ENCODE results near the gene MYOCD. TPM values are rescaled to one million over a fixed set of nuclear protein-coding genes. Genes with fewer than 3 reads are reported as not detected.

Gene MYOCD
- total RNA-seq, 2 donors from 2014 or later, result 7.5 to 11.8 TPM

DNA sequence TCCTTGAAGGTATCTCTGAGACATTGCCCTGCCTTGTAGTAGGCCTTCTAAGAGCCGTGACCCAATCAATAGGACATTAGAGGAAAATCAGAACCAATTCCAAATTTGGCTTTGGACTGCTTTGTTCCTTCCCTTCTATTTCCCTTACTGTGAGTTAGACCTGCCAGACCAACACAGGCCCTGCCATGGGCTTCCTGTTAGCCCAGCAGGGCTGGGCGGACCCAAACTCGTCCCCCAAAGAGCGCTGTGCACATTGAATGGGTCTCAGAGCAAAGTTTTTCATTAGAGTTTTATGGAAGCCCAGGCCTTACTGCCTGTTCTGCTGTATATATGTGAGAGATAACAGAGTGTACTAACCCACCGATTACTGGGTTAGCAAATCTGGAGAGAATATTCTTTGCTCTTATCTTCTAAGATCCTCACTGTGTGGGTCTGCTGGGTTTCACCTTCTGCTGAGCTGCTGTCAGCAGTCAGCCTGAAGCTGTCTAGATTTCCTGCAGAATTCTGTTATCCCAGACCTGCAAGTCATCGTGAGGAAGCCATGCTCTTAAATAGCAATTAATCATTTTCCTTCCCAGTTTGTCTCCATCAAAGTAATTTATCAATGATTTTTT lies 129.3 kb downstream of the MYOCD start:
- no peak overlapping the region for H3K27ac ChIP-seq (ENCODE audit: low read depth, low read length)
- 86 to 90% methylated on average over 4 to 6 of the region's 6 CpGs for WGBS, 2 experiments (ENCODE audit: insufficient coverage in 1 of 2, insufficient read length in 1 of 2)

DNA sequence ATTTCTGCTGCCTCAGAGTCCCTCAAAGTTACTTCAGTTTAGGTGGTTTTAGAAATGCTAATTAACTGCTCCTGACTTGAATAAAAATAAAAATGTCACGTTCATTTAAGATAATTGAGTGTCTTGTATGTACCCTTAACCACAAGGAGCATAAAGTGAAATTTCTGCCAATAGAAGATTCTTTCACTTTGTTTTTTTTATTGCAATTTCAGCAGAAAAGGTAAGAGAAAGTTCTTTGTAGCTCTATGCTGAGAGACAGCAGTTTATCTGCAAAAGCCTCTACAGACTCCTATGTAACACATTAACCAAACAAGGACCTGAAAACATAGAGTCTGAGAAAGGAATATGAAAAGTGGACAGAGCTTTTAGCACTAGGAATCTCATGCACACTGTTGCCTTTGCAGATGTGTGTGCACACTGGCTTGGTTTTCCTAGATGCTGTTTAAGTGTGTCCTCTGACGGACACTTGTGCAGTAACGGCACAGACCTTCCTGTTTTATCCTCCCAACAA lies 135.2 kb downstream of the MYOCD start:
- no peaks in the 10 kb centered on the region for H3K4me1 Mint-ChIP-seq
- Histone ChIP-seq H3K9me3 (ENCODE audit: control insufficient read depth, low read length) (peaks cover 6% of the 10 kb centered on the region), H3K36me3 (ENCODE audit: control insufficient read depth, insufficient read depth, low read length) (no peaks in the 10 kb centered on the region), H3K4me3 (ENCODE audit: low read length) (no peak overlapping the region), H3K9ac (ENCODE audit: extremely low read depth, low read length, poor library complexity, severe bottlenecking) (no peak overlapping the region), H3K4me1 (ENCODE audit: control insufficient read depth, insufficient read depth, low read length) (no peaks in the 10 kb centered on the region), H3K27me3 (ENCODE audit: control insufficient read depth, insufficient read depth, low read length, poor library complexity, severe bottlenecking) (no peaks in the 10 kb centered on the region), H3K27ac (ENCODE audit: low read depth, low read length) (no peak overlapping the region)
- no peak overlapping the region for H3K4me3 Mint-ChIP-seq
- DNase-seq, result no peak
- H3K27me3 Mint-ChIP-seq (ENCODE audit: insufficient read depth), result no peaks in the 10 kb centered on the region
- no peak overlapping the region for H3K27ac Mint-ChIP-seq
- 75 to 93% methylated on average over 1 to 3 of the region's 3 CpGs for WGBS, 2 experiments (ENCODE audit: insufficient coverage in 1 of 2, insufficient read length in 1 of 2)
- TF ChIP-seq, protein P1, sequence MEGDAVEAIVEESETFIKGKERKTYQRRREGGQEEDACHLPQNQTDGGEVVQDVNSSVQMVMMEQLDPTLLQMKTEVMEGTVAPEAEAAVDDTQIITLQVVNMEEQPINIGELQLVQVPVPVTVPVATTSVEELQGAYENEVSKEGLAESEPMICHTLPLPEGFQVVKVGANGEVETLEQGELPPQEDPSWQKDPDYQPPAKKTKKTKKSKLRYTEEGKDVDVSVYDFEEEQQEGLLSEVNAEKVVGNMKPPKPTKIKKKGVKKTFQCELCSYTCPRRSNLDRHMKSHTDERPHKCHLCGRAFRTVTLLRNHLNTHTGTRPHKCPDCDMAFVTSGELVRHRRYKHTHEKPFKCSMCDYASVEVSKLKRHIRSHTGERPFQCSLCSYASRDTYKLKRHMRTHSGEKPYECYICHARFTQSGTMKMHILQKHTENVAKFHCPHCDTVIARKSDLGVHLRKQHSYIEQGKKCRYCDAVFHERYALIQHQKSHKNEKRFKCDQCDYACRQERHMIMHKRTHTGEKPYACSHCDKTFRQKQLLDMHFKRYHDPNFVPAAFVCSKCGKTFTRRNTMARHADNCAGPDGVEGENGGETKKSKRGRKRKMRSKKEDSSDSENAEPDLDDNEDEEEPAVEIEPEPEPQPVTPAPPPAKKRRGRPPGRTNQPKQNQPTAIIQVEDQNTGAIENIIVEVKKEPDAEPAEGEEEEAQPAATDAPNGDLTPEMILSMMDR (conservative IDR thresholded peaks at IDR 0.05), result no peak
- H3K36me3 Mint-ChIP-seq (ENCODE audit: low read depth), result no peaks in the 10 kb centered on the region
- H3K9me3 Mint-ChIP-seq, result peaks cover 10% of the 10 kb centered on the region

More for the DNA sequence above, 129.3 kb downstream of the MYOCD start:
- Mint-ChIP-seq H3K9me3 (peaks cover 9% of the 10 kb centered on the region), H3K36me3 (ENCODE audit: low read depth) (no peaks in the 10 kb centered on the region), H3K27ac (no peak overlapping the region), H3K4me1 (peaks cover 16% of the 10 kb centered on the region), H3K4me3 (no peak overlapping the region), H3K27me3 (ENCODE audit: insufficient read depth) (peaks cover 10% of the 10 kb centered on the region)
- H3K9me3 ChIP-seq (ENCODE audit: control insufficient read depth, low read length), result peaks cover 6% of the 10 kb centered on the region
- H3K9ac ChIP-seq (ENCODE audit: extremely low read depth, low read length, poor library complexity, severe bottlenecking), result no peak overlapping the region
- TF ChIP-seq, protein P1 (conservative IDR thresholded peaks at IDR 0.05), result no peak
- no peak for DNase-seq
- peaks cover 4% of the 10 kb centered on the region for H3K4me1 ChIP-seq (ENCODE audit: control insufficient read depth, insufficient read depth, low read length)
- no peaks in the 10 kb centered on the region for H3K36me3 ChIP-seq (ENCODE audit: control insufficient read depth, insufficient read depth, low read length)
- peaks cover 9% of the 10 kb centered on the region for H3K27me3 ChIP-seq (ENCODE audit: control insufficient read depth, insufficient read depth, low read length, poor library complexity, severe bottlenecking)
- H3K4me3 ChIP-seq (ENCODE audit: low read length), result no peak overlapping the region

DNA sequence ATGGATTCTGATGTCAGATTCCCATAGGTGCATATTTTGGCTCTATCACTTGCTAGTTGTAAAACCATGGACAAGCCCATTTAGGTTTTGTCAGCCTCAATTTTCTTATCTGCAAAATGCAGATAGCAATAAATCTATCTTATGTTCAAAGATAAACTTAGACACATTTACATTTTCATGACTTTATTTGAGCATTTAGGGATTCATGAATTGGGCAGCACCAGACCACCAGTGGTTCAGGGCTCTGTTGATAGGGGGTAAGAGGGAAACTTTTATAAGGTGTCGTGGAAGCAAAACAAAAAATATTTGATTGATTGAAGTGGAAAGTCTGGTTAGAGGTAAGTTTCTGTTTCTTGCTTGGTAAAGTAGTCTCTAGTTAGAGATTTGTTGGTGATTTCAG lies 140.9 kb downstream of the MYOCD start:
- Mint-ChIP-seq H3K27me3 (ENCODE audit: insufficient read depth) (no peaks in the 10 kb centered on the region), H3K4me3 (no peak overlapping the region), H3K9me3 (peaks cover 43% of the 10 kb centered on the region), H3K36me3 (ENCODE audit: low read depth) (peaks cover 27% of the 10 kb centered on the region), H3K27ac (no peak overlapping the region), H3K4me1 (no peaks in the 10 kb centered on the region)
- Histone ChIP-seq H3K36me3 (ENCODE audit: control insufficient read depth, insufficient read depth, low read length) (no peaks in the 10 kb centered on the region), H3K9me3 (ENCODE audit: control insufficient read depth, low read length) (peaks cover 33% of the 10 kb centered on the region), H3K27me3 (ENCODE audit: control insufficient read depth, insufficient read depth, low read length, poor library complexity, severe bottlenecking) (no peaks in the 10 kb centered on the region), H3K4me1 (ENCODE audit: control insufficient read depth, insufficient read depth, low read length) (no peaks in the 10 kb centered on the region), H3K27ac (ENCODE audit: low read depth, low read length) (no peak overlapping the region), H3K9ac (ENCODE audit: extremely low read depth, low read length, poor library complexity, severe bottlenecking) (no peak overlapping the region), H3K4me3 (ENCODE audit: low read length) (no peak overlapping the region)
- DNase-seq, result no peak
- TF ChIP-seq, protein P1 (conservative IDR thresholded peaks at IDR 0.05), result no peak
- 89 to 100% methylated on average over 1 of the region's 1 CpG for WGBS, 2 experiments (ENCODE audit: insufficient coverage in 1 of 2, insufficient read length in 1 of 2)

Data from endodermal cell (in vitro differentiated cells).